DLD1 (cell line): ENCODE data around the gene MFRP.

Experiments
- in situ Hi-C: cut with HindIII; loops from 2 replicates; pipeline ENCODE4 v1.10.0; 2017; ENCODE audit warnings: low sequenced_read_pairs

Gene MFRP

GRCh38 chr11:119338965-119339588 is 7.4 kb downstream of the MFRP start:
- in situ Hi-C loops: no loop called here

GRCh38 chr11:119338318-119338890 is 8.1 kb downstream of the MFRP start:
- in situ Hi-C loops: no loop called here

GRCh38 chr11:119337581-119338317 is 8.8 kb downstream of the MFRP start:
- in situ Hi-C loops: no loop called here

- in situ Hi-C loops: no loop called here
Measured at GRCh38 chr11:119336744-119337469, 9.6 kb downstream of the MFRP start.

GRCh38 chr11:119335655-119336543 is 10.6 kb downstream of the MFRP start:
- in situ Hi-C loops: no loop called here

- in situ Hi-C loops: no loop called here
Measured at GRCh38 chr11:119335091-119335654, 11.3 kb downstream of the MFRP start.

GRCh38 chr11:119334174-119334930 is 12.2 kb downstream of the MFRP start, which contains the start of gene RNF26:
Gene RNF26 (plus strand): TSS chr11:119334527. CDS start chr11:119335123, 596 bp downstream.
- in situ Hi-C loops: no loop called here

GRCh38 chr11:119332111-119332765 is 14.3 kb downstream of the MFRP start:
- in situ Hi-C loops: no loop called here

GRCh38 chr11:119330237-119330636 is 16.3 kb downstream of the MFRP start:
- in situ Hi-C loops: no loop called here

- in situ Hi-C loops: no loop called here
Measured at GRCh38 chr11:119329320-119329719, 17.2 kb downstream of the MFRP start.

GRCh38 chr11:119324189-119324588 is 22.3 kb downstream of the MFRP start:
- in situ Hi-C loops: no loop called here

GRCh38 chr11:119323532-119324033 is 22.9 kb downstream of the MFRP start:
- in situ Hi-C loops: no loop called here

GRCh38 chr11:119322921-119323531 is 23.5 kb downstream of the MFRP start:
- in situ Hi-C loops: no loop called here

GRCh38 chr11:119322360-119322739 is 24.2 kb downstream of the MFRP start:
- in situ Hi-C loops: no loop called here

- in situ Hi-C loops: no loop called here
Measured at GRCh38 chr11:119320776-119321524, 25.6 kb downstream of the MFRP start.

- in situ Hi-C loops: no loop called here
Measured at GRCh38 chr11:119320240-119320775, 26.2 kb downstream of the MFRP start.

GRCh38 chr11:119319700-119320239 is 26.7 kb downstream of the MFRP start:
- in situ Hi-C loops: no loop called here
